Measurements from ENCODE around the gene SUN3.
"Not testable (repeated sequence)": the region's sequence is repeated elsewhere in the genome, so short reads cannot be mapped to it uniquely, and the experiment has no call there.

The SUN3 gene

DNA sequence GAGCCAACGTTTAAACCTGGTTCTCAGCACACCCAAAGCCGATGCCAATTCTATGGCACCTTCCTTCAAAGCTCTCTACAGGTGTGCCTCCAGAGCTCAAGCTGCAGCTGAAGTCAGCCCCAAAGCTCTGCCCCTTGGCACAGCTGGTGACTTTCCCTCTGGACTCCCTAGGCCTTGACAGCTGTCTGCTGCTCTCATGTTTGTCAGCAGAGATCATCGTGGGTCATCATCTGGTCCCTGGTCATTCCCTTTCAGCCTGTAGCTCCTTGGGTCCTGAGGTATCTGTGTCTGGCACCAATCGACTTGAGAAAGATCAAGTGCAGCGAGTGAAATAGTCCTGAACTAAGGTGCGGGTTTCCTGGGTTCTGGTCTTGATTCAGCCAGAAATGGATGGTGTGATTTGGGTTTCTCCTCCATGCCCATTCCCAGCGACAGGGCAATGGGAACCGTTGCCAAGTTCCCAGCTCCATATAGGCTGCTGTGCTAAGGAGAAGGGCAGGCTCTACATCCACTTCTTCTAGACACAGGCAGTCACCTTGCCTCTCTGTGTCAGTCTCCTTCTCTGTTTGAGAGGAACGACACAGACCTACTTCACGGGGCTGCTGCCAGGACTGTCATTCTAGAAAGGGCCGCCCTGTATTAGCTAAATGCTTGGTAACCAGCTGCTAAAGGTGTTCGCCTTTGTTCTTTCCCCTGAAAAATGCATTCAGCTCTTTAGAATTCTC lies 84.2 kb downstream of the SUN3 start:
- no peak for DNase-seq (ENCODE audit: low read depth, low spot score)
- H3K4me3 ChIP-seq (ENCODE audit: low read depth, low read length) = no peak overlapping the region
- TF ChIP-seq, protein P1, sequence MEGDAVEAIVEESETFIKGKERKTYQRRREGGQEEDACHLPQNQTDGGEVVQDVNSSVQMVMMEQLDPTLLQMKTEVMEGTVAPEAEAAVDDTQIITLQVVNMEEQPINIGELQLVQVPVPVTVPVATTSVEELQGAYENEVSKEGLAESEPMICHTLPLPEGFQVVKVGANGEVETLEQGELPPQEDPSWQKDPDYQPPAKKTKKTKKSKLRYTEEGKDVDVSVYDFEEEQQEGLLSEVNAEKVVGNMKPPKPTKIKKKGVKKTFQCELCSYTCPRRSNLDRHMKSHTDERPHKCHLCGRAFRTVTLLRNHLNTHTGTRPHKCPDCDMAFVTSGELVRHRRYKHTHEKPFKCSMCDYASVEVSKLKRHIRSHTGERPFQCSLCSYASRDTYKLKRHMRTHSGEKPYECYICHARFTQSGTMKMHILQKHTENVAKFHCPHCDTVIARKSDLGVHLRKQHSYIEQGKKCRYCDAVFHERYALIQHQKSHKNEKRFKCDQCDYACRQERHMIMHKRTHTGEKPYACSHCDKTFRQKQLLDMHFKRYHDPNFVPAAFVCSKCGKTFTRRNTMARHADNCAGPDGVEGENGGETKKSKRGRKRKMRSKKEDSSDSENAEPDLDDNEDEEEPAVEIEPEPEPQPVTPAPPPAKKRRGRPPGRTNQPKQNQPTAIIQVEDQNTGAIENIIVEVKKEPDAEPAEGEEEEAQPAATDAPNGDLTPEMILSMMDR (IDR thresholded peaks at IDR 0.05; ENCODE audit: low read depth, low read length) = no peak
- in situ Hi-C loops (cut with HindIII; ENCODE audit: low sequenced_read_pairs) = no loop called here

DNA sequence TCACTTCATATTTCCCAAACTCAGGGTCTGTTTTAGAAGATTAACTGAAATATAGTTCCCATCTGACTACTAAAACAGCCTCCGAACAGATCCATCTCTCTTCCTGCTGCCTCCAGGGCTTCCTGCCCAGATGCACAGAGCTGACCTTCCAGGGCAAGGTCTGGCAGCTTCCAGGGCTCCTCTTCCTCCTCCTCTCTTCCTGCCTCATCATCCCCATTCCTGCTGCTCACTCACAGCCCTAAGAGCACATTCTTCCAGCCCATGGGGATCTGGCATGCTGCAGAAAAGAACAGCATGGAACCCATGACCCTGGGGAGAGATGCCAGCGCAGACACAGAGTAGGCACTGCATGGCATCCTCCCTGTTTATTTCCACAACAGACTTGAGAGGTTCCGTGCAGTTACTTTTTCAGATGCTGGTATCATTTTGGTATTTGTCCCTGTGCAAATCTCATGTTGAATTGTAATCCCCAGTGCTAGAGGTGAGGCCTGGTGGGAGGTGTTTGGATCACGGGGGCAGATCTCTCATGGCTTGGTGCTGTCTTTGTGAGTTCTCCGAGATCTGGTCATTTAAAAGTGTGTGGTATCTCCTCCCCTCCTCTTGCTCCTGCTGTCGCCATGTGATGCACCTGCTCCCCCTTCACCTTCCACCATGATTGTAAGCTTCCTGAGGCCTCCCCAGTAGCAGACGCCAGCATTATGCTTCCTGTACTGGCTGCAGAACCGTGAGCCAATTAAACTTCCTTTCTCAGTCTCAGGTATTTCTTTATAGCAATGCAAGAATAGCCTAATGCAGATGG lies 85.0 kb downstream of the SUN3 start:
- H3K4me3 ChIP-seq (ENCODE audit: low read depth, low read length) = no peak overlapping the region
- in situ Hi-C loops (cut with HindIII; ENCODE audit: low sequenced_read_pairs) = no loop called here
- no peak for DNase-seq (ENCODE audit: low read depth, low spot score)
- TF ChIP-seq, protein P1 (IDR thresholded peaks at IDR 0.05; ENCODE audit: low read depth, low read length) = no peak

DNA sequence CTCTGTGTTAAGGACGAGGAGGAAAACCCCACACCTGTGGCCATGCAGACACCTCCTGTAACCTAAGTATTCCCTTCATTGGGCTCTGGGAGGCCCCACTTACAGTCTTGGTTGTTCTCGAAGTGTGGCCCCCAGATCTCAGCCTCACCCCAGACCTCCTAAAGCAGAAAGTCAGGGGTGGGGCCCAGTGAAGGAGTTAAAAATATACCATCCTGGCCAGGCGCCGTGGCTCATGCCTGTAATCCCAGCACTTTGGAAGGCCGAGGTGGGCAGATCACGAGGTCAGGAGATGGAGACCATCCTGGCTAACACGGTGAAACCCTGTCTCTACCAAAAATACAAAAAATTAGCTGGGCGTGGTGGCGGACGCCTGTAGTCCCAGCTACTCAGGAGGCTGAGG lies 86.3 kb downstream of the SUN3 start:
- in situ Hi-C loops (cut with HindIII; ENCODE audit: low sequenced_read_pairs); DNase-seq (ENCODE audit: low read depth, low spot score); H3K4me3 ChIP-seq (ENCODE audit: low read depth, low read length): not testable (repeated sequence)

DNA sequence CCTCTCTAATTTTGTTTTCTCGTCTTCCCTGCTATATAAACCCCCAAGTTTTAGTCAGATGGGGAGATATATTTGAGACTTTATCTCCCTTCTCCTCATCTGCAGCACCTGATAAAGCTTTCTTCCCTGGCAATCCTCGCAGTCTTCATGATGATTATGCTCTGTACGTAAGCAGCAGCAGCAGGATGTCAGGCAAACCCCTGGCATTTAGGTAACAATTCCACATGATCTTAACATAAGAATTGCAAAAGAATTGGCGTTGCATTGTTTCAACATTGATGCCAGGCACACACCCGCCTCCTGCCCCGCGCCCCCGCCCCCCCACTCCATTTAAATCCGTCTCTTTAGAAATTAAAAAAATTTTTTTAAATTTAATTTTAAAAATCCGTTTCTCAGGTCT lies 86.8 kb downstream of the SUN3 start:
- DNase-seq (ENCODE audit: low read depth, low spot score) = no peak
- H3K4me3 ChIP-seq (ENCODE audit: low read depth, low read length) = no peak overlapping the region
- in situ Hi-C loops (cut with HindIII; ENCODE audit: low sequenced_read_pairs) = no loop called here
- TF ChIP-seq, protein P1 (IDR thresholded peaks at IDR 0.05; ENCODE audit: low read depth, low read length) = no peak

DNA sequence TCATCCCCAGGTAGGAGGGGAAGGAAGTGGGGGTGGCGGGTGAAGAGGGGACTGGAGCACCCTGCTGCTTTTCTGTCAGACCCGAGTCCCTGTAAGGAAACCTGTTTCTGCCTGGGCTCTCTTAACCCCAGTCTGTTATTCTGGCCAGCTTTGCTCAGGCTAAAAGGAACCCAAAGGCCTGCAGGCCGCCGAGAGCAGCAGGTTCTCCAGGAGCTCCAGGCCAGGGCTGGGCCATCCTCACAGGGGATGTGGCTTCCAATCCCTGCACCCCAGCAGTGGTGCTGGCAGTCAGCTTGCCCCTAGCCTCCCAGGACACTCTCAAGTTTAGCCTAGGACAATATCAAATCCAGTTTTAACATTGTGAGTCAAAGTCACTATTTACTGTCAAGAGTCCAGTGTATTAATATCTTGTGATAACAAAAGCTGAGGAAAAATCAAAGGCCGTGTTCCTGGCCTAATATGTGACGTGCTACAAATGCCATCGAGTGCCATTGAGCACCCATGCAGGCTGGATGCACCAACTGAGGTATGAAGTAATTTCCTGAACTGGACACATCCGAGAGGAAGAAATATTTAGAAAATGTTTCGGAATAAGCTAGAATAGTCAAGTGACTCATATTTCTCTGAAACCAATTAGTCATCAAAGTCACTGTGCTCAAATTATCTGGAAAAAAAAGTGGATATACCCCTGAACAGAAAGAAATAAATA lies 87.6 kb downstream of the SUN3 start:
- TF ChIP-seq, protein P1 (IDR thresholded peaks at IDR 0.05; ENCODE audit: low read depth, low read length) = no peak
- in situ Hi-C loops (cut with HindIII; ENCODE audit: low sequenced_read_pairs) = no loop called here
- peak; percentile 78 for DNase-seq (ENCODE audit: low read depth, low spot score)

DNA sequence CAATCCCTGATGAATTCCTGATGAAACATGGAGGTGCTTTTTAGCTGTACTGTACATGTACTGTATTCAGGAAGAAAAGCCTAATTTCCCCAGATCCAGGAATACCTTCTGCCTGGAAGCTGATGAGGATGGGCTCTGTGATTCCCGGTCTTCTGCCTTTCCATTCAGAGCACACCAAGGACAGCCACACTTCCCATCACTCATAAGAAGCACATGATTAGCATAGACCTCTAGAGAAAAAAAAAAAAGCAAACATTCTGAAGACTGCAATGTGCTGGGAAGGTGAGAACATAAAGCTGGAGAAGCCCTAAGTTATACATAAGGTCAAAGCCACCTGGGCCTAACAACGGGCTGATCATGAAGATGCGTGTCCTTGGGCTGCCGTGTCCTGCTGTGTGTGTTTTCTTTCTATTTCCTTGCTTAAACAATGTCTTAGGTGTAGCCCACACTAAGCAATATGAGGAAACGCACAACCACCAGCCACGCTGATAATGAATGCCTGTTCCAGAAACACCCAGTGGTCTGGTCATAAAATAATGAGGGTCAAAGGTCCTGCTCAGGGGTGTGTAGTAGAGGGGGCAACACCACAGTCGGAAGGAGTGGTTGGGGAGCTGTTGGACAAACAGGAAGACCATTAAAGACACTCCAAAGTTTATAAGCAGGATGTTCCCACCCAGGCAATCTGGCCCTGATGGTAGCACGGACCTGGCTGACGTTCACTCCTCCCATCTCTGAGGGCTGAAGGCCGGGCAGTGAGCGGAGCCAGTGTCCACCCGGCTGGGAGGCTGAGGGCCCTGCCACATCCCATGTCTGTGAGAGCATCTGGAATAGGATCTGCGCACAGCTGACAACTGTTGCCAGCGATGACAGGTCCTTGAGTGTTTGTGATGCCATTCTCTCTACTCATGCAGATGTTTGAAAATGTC lies 88.6 kb downstream of the SUN3 start:
- in situ Hi-C loops (cut with HindIII; ENCODE audit: low sequenced_read_pairs) = no loop called here
- no peak overlapping the region for H3K4me3 ChIP-seq (ENCODE audit: low read depth, low read length)
- TF ChIP-seq, protein P1 (IDR thresholded peaks at IDR 0.05; ENCODE audit: low read depth, low read length) = no peak
- DNase-seq (ENCODE audit: low read depth, low spot score) = peak; percentile 37

More for the DNA sequence above, 87.6 kb downstream of the SUN3 start:
- no peak overlapping the region for H3K4me3 ChIP-seq (ENCODE audit: low read depth, low read length)
